ENCODE results near the gene ADSS1.

DNA sequence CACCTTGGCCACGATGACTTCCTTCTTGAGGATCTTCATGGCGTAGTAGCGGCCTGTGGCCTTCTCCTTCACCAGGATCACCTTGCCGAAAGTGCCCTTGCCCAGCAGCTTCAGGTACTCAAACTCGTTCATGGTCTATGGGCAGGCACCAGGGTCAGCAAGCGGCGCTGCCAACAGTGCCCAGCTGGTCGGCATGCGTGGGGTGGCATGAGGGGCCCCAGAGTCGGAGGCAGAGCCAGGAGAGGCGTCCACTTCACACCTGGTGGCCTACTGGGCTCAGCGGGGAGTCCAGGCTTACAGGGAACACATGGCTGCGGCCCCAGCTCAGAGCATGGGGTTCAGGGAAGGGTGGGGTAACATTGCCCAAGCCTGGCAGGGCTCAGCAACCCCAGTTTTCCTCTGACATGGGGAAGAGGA, 51.1 kb downstream of the ADSS1 start:
- TF ChIP-seq, protein P1, sequence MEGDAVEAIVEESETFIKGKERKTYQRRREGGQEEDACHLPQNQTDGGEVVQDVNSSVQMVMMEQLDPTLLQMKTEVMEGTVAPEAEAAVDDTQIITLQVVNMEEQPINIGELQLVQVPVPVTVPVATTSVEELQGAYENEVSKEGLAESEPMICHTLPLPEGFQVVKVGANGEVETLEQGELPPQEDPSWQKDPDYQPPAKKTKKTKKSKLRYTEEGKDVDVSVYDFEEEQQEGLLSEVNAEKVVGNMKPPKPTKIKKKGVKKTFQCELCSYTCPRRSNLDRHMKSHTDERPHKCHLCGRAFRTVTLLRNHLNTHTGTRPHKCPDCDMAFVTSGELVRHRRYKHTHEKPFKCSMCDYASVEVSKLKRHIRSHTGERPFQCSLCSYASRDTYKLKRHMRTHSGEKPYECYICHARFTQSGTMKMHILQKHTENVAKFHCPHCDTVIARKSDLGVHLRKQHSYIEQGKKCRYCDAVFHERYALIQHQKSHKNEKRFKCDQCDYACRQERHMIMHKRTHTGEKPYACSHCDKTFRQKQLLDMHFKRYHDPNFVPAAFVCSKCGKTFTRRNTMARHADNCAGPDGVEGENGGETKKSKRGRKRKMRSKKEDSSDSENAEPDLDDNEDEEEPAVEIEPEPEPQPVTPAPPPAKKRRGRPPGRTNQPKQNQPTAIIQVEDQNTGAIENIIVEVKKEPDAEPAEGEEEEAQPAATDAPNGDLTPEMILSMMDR (IDR thresholded peaks at IDR 0.05) = no peak
- TF ChIP-seq, protein P2, sequence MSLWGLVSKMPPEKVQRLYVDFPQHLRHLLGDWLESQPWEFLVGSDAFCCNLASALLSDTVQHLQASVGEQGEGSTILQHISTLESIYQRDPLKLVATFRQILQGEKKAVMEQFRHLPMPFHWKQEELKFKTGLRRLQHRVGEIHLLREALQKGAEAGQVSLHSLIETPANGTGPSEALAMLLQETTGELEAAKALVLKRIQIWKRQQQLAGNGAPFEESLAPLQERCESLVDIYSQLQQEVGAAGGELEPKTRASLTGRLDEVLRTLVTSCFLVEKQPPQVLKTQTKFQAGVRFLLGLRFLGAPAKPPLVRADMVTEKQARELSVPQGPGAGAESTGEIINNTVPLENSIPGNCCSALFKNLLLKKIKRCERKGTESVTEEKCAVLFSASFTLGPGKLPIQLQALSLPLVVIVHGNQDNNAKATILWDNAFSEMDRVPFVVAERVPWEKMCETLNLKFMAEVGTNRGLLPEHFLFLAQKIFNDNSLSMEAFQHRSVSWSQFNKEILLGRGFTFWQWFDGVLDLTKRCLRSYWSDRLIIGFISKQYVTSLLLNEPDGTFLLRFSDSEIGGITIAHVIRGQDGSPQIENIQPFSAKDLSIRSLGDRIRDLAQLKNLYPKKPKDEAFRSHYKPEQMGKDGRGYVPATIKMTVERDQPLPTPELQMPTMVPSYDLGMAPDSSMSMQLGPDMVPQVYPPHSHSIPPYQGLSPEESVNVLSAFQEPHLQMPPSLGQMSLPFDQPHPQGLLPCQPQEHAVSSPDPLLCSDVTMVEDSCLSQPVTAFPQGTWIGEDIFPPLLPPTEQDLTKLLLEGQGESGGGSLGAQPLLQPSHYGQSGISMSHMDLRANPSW (CRISPR knock-in tag; conservative IDR thresholded peaks at IDR 0.05; ENCODE audit: low read depth) = no peak
- TF ChIP-seq ZNF263 (CRISPR knock-in tag; IDR thresholded peaks at IDR 0.05; ENCODE audit: low read depth) (no peak), GTF2I (CRISPR knock-in tag; conservative IDR thresholded peaks at IDR 0.05) (no peak), KAT7 (CRISPR knock-in tag; IDR thresholded peaks at IDR 0.05; ENCODE audit: borderline replicate concordance) (no peak), RELA (CRISPR knock-in tag; IDR thresholded peaks at IDR 0.05; ENCODE audit: borderline replicate concordance) (no peak)
- TF ChIP-seq, protein P3, sequence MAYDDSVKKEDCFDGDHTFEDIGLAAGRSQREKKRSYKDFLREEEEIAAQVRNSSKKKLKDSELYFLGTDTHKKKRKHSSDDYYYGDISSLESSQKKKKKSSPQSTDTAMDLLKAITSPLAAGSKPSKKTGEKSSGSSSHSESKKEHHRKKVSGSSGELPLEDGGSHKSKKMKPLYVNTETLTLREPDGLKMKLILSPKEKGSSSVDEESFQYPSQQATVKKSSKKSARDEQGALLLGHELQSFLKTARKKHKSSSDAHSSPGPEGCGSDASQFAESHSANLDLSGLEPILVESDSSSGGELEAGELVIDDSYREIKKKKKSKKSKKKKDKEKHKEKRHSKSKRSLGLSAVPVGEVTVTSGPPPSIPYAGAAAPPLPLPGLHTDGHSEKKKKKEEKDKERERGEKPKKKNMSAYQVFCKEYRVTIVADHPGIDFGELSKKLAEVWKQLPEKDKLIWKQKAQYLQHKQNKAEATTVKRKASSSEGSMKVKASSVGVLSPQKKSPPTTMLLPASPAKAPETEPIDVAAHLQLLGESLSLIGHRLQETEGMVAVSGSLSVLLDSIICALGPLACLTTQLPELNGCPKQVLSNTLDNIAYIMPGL (CRISPR knock-in tag; IDR thresholded peaks at IDR 0.05) = no peak
- TF ChIP-seq, protein P4, sequence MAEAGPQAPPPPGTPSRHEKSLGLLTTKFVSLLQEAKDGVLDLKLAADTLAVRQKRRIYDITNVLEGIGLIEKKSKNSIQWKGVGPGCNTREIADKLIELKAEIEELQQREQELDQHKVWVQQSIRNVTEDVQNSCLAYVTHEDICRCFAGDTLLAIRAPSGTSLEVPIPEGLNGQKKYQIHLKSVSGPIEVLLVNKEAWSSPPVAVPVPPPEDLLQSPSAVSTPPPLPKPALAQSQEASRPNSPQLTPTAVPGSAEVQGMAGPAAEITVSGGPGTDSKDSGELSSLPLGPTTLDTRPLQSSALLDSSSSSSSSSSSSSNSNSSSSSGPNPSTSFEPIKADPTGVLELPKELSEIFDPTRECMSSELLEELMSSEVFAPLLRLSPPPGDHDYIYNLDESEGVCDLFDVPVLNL (CRISPR knock-in tag; IDR thresholded peaks at IDR 0.05; ENCODE audit: borderline replicate concordance, low read depth) = no peak
- TF ChIP-seq, protein P5, sequence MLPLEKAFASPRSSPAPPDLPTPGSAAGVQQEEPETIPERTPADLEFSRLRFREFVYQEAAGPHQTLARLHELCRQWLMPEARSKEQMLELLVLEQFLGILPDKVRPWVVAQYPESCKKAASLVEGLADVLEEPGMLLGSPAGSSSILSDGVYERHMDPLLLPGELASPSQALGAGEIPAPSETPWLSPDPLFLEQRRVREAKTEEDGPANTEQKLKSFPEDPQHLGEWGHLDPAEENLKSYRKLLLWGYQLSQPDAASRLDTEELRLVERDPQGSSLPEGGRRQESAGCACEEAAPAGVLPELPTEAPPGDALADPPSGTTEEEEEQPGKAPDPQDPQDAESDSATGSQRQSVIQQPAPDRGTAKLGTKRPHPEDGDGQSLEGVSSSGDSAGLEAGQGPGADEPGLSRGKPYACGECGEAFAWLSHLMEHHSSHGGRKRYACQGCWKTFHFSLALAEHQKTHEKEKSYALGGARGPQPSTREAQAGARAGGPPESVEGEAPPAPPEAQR (CRISPR knock-in tag; IDR thresholded peaks at IDR 0.05) = no peak
- TF ChIP-seq, protein P6, sequence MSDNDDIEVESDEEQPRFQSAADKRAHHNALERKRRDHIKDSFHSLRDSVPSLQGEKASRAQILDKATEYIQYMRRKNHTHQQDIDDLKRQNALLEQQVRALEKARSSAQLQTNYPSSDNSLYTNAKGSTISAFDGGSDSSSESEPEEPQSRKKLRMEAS (CRISPR knock-in tag; IDR thresholded peaks at IDR 0.05) = no peak
